Renal pelvis (tissue), 12 donors: Measurements from ENCODE around the gene PYURF. TPM values are rescaled to one million over a fixed set of nuclear protein-coding genes. Genes with fewer than 3 reads are reported as not detected.
"Not testable (repeated sequence)": the region's sequence is repeated elsewhere in the genome, so short reads cannot be mapped to it uniquely, and the experiment has no call there.

Experiments
- DNase-seq: peaks from one replicate; pipeline ENCODE4 v3.0.0-alpha.2; 2013
- long read RNA-seq, 16 experiments: transcript quantifications; one replicate each; lab custom pipeline, GENCODE V29; 2026
- polyA plus RNA-seq, 3 donors: library from polyadenylated mRNA; unstranded; fragments of 120-200 nt; gene quantifications; one replicate each; pipeline ENCODE4 v1.2.1, GENCODE V29; 2013; ENCODE audit not compliant: insufficient read length in 3 of 3

The PYURF gene, protein sequence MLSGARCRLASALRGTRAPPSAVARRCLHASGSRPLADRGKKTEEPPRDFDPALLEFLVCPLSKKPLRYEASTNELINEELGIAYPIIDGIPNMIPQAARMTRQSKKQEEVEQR
- 100 to 1,000 TPM; 107 to 116 (median 116) TPM for polyA plus RNA-seq
- long read RNA-seq, donor 1, transcript PYURF-201 (2 exons, 1,361 nt), result major isoform, 88 of 88 reads
- long read RNA-seq, donor 1, partial matches to known transcripts, result 0 of 88 reads
- long read RNA-seq, donor 1, other reads (novel, unspliced or antisense), result 0 of 88 reads
- long read RNA-seq, donor 2, transcript PYURF-201 (2 exons, 1,361 nt), result major isoform, 146 of 146 reads
- long read RNA-seq, donor 2, partial matches to known transcripts, result 0 of 146 reads
- long read RNA-seq, donor 2, other reads (novel, unspliced or antisense), result 0 of 146 reads
- long read RNA-seq, donor 3, transcript PYURF-201 (2 exons, 1,361 nt), result major isoform, 103 of 103 reads
- long read RNA-seq, donor 3, partial matches to known transcripts, result 0 of 103 reads
- long read RNA-seq, donor 3, other reads (novel, unspliced or antisense), result 0 of 103 reads
- long read RNA-seq, donor 4, transcript PYURF-201 (2 exons, 1,361 nt), result major isoform, 129 of 129 reads
- long read RNA-seq, donor 4, partial matches to known transcripts, result 0 of 129 reads
- long read RNA-seq, donor 4, other reads (novel, unspliced or antisense), result 0 of 129 reads
- long read RNA-seq, donor 5, transcript PYURF-201 (2 exons, 1,361 nt), result major isoform, 66 of 66 reads
- long read RNA-seq, donor 5, partial matches to known transcripts, result 0 of 66 reads
- long read RNA-seq, donor 5, other reads (novel, unspliced or antisense), result 0 of 66 reads
- long read RNA-seq, donor 6, transcript PYURF-201 (2 exons, 1,361 nt), result major isoform, 107 of 107 reads
- long read RNA-seq, donor 6, partial matches to known transcripts, result 0 of 107 reads
- long read RNA-seq, donor 6, other reads (novel, unspliced or antisense), result 0 of 107 reads
- long read RNA-seq, donor 7, transcript PYURF-201 (2 exons, 1,361 nt), result major isoform, 104 of 104 reads
- long read RNA-seq, donor 7, partial matches to known transcripts, result 0 of 104 reads
- long read RNA-seq, donor 7, other reads (novel, unspliced or antisense), result 0 of 104 reads
- long read RNA-seq, donor 8, transcript PYURF-201 (2 exons, 1,361 nt), result major isoform, 48 of 48 reads
- long read RNA-seq, donor 8, partial matches to known transcripts, result 0 of 48 reads
- long read RNA-seq, donor 8, other reads (novel, unspliced or antisense), result 0 of 48 reads
- long read RNA-seq, donor 9, transcript PYURF-201 (2 exons, 1,361 nt), result major isoform, 137 of 137 reads
- long read RNA-seq, donor 9, partial matches to known transcripts, result 0 of 137 reads
- long read RNA-seq, donor 9, other reads (novel, unspliced or antisense), result 0 of 137 reads
- long read RNA-seq, donor 10, transcript PYURF-201 (2 exons, 1,361 nt), result major isoform, 93 of 93 reads
- long read RNA-seq, donor 10, partial matches to known transcripts, result 0 of 93 reads
- long read RNA-seq, donor 10, other reads (novel, unspliced or antisense), result 0 of 93 reads
- long read RNA-seq, donor 11, transcript PYURF-201 (2 exons, 1,361 nt), result major isoform, 63 of 63 reads
- long read RNA-seq, donor 11, partial matches to known transcripts, result 0 of 63 reads
- long read RNA-seq, donor 11, other reads (novel, unspliced or antisense), result 0 of 63 reads
- long read RNA-seq, donor 12, transcript PYURF-201 (2 exons, 1,361 nt), result major isoform, 121 of 121 reads
- long read RNA-seq, donor 12, partial matches to known transcripts, result 0 of 121 reads
- long read RNA-seq, donor 12, other reads (novel, unspliced or antisense), result 0 of 121 reads
- long read RNA-seq, donor 13, transcript PYURF-201 (2 exons, 1,361 nt), result major isoform, 46 of 46 reads
- long read RNA-seq, donor 13, partial matches to known transcripts, result 0 of 46 reads
- long read RNA-seq, donor 13, other reads (novel, unspliced or antisense), result 0 of 46 reads
- long read RNA-seq, donor 14, transcript PYURF-201 (2 exons, 1,361 nt), result major isoform, 120 of 120 reads
- long read RNA-seq, donor 14, partial matches to known transcripts, result 0 of 120 reads
- long read RNA-seq, donor 14, other reads (novel, unspliced or antisense), result 0 of 120 reads
- long read RNA-seq, donor 15, transcript PYURF-201 (2 exons, 1,361 nt), result major isoform, 143 of 143 reads
- long read RNA-seq, donor 15, partial matches to known transcripts, result 0 of 143 reads
- long read RNA-seq, donor 15, other reads (novel, unspliced or antisense), result 0 of 143 reads
- long read RNA-seq, donor 16, transcript PYURF-201 (2 exons, 1,361 nt), result major isoform, 137 of 137 reads
- long read RNA-seq, donor 16, partial matches to known transcripts, result 0 of 137 reads
- long read RNA-seq, donor 16, other reads (novel, unspliced or antisense), result 0 of 137 reads

DNA sequence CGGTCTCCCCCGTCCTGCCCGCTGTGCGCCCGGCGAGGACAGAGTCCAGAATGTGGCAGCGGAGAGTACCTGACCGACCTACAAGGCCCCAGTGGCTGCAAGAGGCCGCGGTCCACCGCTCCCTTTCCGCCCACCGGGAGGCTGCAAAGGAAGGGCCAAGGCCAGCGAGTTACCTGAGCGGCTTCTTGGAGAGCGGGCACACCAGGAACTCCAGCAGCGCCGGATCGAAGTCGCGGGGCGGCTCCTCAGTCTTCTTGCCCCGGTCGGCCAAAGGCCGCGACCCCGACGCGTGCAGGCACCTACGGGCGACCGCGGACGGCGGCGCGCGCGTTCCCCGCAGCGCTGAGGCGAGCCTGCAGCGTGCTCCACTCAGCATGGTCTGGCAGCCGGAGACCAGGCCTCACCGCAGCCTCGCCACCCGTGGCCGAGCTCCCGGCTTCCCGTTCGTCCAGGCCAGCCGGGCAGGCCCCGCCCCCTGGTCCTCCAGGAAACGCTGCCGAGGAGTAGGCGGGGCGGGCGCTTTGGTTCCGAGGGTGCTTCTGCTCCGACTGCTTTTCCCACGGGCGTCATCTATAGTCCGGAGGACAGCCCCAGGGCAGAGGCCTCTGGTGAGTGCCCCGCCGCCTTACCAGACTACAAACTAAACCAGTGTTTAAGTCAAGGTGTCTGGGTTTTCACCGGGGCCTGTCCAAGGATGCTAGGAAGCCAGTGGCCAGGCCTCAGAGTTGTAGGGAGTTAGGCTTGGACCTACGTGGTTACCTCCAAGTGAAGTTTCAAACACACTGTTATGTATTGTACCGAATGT, at the start of gene PYURF:
Gene PYURF (minus strand): TSS at position 452 of the 805 bp plus-strand sequence. CDS start 76 bp downstream, at position 376.
- peak; percentile 92 for DNase-seq

DNA sequence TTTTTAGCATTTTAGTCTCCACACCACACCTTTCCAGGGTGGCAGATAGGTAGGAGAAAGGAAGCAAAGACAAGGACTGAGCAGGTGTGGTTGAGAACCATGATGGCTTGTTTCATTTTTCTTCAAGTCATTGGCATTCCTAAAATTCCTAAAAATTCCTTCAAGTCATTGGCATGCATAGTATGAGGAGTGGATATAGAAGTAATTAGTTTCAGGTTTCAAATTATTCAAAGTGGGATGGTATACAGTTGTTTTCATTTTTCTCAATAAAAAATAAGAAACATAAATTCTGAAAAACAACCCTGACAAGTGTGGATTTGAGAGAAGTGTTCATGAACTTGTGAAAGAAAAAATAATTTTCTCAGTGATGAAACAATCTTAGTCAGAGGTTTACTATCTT, 46.4 kb upstream of the PYURF start:
- DNase-seq, result no peak

DNA sequence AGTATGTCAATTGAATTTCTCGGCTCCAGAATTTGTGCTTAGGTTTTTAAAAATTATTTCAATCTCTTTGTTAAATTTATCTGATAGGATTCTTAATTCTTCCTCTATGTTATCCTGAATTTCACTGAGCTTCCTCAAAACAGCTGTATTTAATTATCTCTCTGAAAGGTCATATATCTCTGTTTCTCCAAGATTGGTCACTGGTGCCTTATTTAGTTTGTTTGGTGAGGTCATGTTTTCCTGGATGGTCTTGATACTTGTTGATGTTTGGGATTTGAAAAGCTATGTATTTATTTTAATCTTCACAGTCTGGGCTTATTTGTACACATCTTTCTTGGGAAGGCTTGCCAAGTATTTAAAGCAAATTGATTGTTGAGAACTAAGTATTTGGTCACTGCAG, 44.0 kb upstream of the PYURF start:
- DNase-seq, result no peak

DNA sequence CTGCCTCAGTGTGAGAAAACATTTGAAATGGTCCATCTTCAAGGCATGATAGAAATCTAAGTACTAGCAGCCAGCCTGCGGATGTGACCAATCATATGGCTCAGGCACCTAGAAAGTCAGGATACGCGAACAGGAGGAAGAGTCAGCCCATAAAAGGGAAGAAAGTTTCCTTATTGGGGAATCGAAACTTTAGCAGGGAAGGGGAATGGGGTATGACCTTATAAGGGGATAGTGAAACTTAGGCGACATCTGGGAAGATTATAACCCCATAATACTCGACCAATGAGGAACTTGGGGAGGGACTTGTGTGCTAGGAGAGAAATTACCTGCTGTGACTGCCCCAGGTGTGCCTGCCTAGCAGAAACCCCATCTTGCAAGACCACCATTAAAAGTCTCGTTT, 26.2 kb upstream of the PYURF start:
- no peak for DNase-seq

DNA sequence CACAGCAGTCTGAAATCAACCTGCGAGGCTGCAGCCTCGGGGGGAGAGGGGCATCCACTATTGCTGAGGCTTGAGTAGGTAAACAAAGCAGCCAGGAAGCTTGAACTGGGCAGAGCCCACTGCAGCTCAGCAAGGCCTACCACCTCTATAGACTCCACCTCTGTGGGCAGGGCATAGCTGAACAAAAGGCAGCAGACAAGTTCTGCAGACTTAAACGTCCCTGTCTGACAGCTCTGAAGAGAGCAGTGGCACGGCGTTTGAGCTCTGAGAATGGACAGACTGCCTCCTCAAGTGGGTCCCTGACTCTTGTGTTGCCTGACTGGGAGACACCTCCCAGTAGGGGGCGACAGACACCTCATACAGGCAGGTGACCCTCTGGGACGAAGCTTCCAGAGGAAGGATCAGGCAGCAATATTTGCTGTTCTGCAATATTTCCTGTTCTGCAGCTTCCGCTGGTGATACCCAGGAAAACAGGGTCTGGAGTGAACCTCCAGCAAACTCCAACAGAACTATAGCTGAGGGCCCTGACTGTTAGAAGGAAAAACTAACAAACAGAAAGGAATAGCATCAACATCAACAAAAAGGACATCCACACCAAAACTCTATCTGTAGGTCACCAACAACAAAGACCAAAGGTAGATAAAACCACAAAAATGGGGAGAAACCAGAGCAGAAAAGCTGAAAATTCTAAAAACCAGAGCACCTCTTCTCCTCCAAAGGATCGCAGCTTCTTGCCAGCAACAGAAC, 15.9 kb upstream of the PYURF start:
- not testable (repeated sequence) for DNase-seq

DNA sequence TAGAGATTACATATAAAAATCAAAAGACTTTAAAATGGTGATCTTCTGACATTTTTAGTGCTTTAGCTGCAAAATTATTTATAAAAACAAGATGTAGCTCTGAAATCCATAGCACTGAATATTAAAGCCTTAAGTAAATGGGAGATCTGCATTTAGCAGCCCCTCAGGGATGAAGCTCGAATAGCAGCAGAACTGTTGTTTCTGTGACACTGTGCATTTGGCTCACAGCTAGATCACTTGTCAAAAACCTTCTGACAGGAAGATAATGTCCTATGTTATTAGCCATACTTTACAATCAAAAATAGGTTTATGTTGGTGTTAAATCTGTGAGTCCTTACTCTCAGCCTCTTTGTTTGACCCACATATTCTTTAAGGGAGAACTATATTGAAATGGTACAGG, 14.1 kb upstream of the PYURF start:
- no peak for DNase-seq

DNA sequence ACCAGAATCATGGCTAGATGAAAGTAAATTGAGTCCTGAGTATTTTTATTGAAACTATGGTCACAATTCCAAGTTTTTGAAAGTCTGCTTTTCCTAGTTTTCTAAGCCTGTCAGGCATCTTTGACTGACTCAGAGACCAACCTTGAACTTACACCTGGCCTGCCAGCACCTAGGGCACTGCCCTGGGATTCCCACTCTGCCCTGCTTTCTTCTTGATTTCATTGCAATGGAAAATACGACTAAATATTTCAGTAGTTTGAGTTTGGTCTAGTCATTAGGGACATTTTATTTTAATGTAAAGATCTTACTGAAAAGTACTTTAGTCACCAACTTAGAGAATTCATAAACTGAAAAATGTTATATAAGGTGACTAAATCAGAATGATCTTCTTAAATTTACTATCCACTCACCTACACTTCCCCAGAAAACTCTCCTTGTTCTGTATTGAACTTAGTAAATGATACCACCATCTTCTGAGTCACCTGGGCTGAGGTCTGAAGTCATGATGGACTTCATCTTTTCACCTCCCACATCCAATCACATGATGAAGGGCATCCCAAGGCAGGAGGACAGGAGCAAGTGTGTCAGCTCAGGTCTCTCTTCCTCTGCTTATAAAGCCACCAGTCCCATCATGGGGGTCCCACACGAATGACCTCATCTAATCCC, 11.6 kb upstream of the PYURF start:
- DNase-seq, result no peak

DNA sequence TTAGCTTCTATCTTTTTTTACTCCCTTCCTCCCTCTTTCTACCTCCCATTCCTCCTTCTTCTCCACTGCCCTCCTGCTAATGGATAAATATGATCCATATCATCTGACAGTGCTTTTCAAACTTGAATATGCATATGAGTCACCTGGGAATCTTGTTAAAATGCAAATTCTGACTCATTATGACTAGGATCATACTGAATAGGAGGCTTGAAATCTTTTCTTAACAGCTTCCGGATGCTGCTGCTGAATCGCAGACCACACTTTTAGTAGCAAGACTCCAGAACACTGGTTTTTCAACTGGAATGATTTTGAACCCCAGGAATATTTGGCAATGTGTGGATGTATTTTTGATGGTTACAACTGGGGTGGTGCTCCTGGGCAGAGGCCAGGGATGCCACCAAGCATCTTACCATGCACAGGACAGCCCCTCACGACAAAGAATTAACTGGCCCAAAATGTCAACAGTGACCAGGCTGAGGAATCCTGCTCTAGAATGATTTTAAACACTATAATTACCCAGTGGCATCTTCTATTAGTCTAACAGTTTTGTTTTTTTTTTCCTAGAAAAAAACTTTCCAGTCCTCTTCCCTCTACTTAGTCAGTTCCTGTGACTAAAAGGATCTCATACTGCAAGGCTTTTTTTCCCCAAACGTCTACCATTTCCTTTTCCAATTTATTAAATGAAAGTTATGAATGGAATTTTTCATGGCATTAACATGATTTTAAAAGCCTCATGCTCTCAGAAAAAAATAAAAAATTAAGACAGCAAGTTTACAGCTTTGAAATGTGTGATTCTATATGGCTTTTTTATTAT, 10.6 kb upstream of the PYURF start:
- no peak for DNase-seq

DNA sequence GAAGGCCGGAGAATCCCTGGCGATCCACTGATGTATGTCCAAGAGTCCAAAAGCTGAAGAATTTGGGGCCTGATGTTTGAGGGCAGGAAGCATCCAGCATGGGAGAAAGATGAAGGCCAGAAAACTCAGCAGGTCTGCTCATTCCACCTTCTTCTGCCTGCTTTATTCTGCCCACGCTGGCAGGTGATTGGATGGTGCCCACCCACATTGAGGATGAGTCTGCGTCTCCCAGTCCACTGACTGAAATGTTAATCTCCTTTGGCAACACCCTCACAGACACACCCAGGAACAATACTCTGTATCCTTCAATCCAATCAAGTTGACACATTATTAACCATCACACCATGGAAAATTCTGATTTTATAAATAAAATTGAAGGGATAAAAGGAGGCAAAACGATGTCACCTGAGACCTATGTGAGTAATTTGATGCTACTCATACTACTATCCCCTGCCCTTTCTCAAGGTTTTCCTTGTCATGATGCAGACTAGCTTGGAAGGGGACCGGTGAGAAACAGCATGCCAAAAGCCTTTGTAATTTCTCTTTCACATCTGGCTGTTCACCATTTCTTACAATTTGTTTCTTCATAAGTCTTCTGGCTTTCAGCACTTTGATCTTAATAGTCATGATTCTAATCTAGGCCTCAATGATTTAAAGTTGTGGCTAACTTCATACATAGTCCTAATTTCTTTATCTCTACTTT, 9.7 kb upstream of the PYURF start:
- no peak for DNase-seq

DNA sequence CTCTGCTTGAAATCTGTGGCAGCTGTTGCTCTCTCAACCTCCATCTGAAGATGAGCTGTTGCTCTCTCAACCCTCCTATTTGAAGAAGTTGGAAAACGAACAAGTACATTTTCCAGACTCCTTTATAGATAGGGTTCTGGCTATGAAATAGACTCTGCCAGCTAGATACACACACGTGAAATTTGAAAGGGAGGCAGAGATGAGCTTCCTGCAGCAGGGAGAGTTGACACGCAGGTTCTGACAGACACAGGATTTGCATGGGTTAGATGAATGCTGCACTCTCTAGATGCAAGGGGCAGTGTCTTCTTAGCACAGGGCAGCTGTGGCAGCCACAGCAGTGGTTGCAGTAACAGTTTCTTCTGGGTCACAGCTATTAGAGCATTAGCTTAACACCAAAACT, 8.0 kb upstream of the PYURF start:
- no peak for DNase-seq

DNA sequence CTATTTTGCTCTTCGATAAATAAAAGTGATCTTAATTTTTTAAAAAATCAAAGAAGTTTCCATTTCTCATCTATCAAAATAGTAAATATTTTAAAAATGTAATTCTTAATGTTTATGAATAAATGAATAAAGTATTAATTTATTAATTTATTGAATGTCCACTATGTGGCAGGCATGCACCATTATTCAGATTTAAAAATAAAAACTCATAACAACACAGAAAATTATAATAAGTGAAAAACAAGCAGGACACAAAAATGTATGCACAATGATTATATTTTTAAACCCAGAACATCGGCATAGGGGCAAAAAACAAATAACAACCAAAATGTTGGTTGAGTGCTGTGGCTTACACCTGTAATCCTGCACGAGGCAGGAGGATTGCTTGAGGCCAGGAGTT, 5.3 kb upstream of the PYURF start:
- no peak for DNase-seq

DNA sequence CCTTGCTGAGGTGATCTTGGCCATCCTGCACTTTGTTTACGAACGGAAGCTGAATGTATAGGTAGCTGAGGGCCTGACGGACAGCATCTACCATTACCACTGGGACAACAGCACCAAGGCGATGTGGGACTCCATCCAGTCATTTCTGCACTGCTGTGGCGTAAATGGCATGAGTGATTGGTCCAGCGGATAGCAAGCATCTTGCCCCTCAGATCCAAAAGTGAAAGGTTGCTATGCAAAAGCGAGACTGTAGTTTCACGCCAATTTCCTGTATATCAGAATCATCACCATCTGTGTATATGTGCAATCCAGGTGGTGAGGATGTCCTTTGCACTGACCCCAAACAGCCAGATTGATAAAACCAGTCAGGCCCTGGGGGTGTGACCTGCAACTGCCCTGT, 4.2 kb upstream of the PYURF start:
- DNase-seq, result no peak

DNA sequence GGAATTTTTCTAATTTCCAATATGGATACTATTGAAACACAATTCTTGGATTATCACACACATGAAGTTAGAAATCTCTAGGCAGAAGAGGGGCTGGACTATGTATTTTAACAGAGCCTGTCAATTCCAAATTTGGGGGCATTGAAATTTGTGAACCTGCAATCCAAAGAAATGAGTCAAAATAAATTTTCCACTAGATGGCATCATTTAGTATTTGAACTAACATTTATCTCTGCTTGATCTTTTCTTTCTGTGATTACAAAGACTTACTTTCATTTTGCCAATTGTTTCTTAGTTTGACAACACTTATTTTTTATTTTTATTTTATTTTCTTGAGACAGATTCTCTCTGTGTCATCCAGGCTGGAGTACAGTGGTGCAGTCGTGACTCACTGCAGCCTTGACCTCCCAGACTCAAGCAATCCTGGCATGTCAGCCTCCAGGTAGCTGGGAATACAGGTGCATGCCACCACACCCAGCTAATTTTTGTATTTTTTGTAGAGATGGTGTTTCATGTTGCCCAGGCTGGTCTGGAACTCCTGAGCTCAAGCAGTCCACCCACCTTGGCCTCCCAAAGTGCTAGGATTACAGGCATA, 2.7 kb upstream of the PYURF start:
- no peak for DNase-seq

DNA sequence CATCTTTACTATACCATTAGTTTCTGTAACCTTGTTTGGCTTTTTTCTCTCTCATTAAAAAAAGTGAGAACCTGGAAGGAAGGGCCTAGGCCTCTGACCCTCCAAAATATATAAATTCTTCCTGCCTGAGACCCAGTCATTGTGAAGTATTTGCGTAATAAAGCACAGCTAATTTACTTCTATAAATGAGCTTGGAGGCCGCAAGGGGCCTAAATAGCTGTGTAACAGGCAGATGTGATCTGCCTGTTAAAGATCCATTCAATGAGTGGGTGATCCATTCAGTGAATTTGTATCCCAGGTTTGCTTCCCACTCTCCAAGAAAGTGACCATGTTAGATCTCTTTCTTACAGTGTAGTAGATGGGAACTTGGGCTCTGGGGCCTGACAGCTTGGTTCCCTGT, 595 bp upstream of the PYURF start:
- no peak for DNase-seq

DNA sequence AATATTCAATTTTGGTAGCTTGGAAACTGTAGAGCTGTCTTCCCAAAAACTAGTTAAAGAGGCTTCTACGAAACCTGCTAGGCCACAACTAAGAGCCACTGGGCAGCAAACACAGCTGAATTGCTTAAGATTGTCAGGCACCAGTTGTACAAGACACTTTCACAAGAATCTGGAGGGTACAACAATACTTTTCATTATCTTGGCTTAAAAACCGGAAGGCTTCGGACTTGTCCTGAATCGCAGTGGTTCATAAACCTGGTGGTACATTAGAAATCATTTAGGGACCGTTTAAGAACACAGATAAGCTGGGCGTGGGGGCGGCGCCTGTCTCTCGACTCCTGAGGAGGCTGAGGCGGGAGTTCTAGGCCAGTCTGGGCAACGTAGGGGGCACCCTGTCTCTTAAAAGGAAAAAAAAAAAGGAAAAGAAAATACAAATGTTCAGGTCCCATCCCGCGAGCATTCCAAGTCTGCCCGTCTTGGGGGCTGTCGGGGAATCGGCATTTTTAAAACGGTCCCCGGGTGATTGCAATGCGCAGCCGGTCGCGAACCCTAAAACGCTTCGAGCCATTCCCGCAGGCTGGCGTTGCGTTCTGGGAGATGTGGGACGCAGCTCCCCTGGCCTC, 763 bp downstream of the PYURF start:
- peak; percentile 34 for DNase-seq
